IPS-18a (cell line): ENCODE measurements around the gene DENND1B.
"Not testable (repeated sequence)": the region's sequence is repeated elsewhere in the genome, so short reads cannot be mapped to it uniquely, and the experiment has no call there.

ENCODE experiments used
- H3K27ac ChIP-seq: one replicate; pipeline ENCODE4 v1.5.1; 2013; ENCODE audit warnings: low read length
- H3K27me3 ChIP-seq: one replicate; pipeline ENCODE4 v1.6.1; 2013; ENCODE audit warnings: mild to moderate bottlenecking, low read length; ENCODE audit not compliant: control insufficient read depth, insufficient read depth
- H3K36me3 ChIP-seq: one replicate; pipeline ENCODE4 v1.6.1; 2013; ENCODE audit warnings: low read depth, low read length; ENCODE audit not compliant: control insufficient read depth
- H3K4me1 ChIP-seq: one replicate; pipeline ENCODE4 v1.6.1; 2013; ENCODE audit warnings: low read depth, low read length; ENCODE audit not compliant: control insufficient read depth
- H3K4me3 ChIP-seq: one replicate; pipeline ENCODE4 v1.5.1; 2013; ENCODE audit warnings: low read length
- H3K9ac ChIP-seq: one replicate; pipeline ENCODE4 v1.6.1; 2013; ENCODE audit warnings: mild to moderate bottlenecking, low read length, moderate library complexity
- H3K9me3 ChIP-seq: one replicate; pipeline ENCODE4 v1.6.1; 2013; ENCODE audit warnings: low read depth, low read length; ENCODE audit not compliant: control insufficient read depth

DENND1B gene

GRCh38 chr1:197737916-197738315, 37.4 kb downstream of the DENND1B start:
- Histone ChIP-seq H3K9me3 (no peaks in the 10 kb centered on the region), H3K4me1 (peaks cover 6% of the 10 kb centered on the region), H3K27me3 (no peaks in the 10 kb centered on the region), H3K36me3 (no peaks in the 10 kb centered on the region), H3K4me3 (no peak overlapping the region), H3K27ac (no peak overlapping the region), H3K9ac (no peak overlapping the region)

DNA sequence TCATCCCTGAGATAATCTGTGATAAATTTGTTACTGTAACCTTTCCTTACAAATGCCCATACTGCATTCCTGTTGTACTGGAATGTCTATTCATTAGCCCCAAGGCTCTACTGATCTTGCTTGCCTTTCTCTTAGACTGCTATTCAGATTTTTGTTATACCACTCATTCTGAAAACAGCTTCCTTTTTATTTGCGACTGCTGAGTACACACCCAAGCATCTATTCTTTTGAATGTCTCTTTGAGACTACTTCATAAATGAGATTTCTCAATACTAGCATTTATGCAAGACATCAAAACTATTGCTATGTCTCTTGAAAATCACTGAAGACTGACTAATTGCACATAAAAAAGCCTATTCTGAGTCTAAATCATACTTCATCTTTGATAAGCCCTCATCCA, 38.6 kb downstream of the DENND1B start:
- Histone ChIP-seq H3K9ac (no peak overlapping the region), H3K36me3 (no peaks in the 10 kb centered on the region), H3K4me3 (no peak overlapping the region), H3K9me3 (no peaks in the 10 kb centered on the region), H3K4me1 (peaks cover 6% of the 10 kb centered on the region), H3K27ac (no peak overlapping the region), H3K27me3 (no peaks in the 10 kb centered on the region)

DNA sequence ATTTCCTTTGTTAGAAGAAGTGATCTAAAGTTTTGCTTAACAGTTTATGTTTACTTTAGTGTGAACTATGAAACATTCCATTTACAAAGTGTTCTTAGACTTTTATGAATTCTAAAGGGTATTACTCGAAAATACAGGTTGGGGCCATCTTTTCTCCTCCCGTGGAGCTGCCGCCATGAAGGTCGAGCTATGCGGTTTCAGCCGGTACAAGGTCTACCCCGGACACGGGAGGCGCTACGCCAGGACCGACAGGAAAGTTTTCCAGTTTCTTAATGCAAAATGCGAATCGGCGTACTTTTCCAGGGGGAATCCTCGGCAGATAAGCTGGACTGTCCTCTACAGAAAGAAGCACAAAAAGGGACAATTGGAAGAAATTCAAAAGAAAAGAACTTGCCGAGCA, 39.8 kb downstream of the DENND1B start:
- no peak overlapping the region for H3K27ac ChIP-seq
- H3K36me3 ChIP-seq, result no peaks in the 10 kb centered on the region
- H3K4me3 ChIP-seq, result no peak overlapping the region
- H3K27me3 ChIP-seq, result no peaks in the 10 kb centered on the region
- H3K4me1 ChIP-seq, result peaks cover 6% of the 10 kb centered on the region
- H3K9ac ChIP-seq, result no peak overlapping the region
- no peaks in the 10 kb centered on the region for H3K9me3 ChIP-seq

- H3K4me1 ChIP-seq, result peaks cover 6% of the 10 kb centered on the region
- H3K4me3 ChIP-seq, result no peak overlapping the region
Observed at GRCh38 chr1:197733324-197733723, 42.0 kb downstream of the DENND1B start.

GRCh38 chr1:197732187-197732586, 43.1 kb downstream of the DENND1B start:
- peaks cover 6% of the 10 kb centered on the region for H3K4me1 ChIP-seq
- H3K9ac ChIP-seq, result no peak overlapping the region
- H3K27ac ChIP-seq, result no peak overlapping the region
- H3K36me3 ChIP-seq, result no peaks in the 10 kb centered on the region
- no peaks in the 10 kb centered on the region for H3K9me3 ChIP-seq
- no peaks in the 10 kb centered on the region for H3K27me3 ChIP-seq
- H3K4me3 ChIP-seq, result no peak overlapping the region

More at GRCh38 chr1:197733324-197733723, 42.0 kb downstream of the DENND1B start:
- Histone ChIP-seq H3K9me3 (no peaks in the 10 kb centered on the region), H3K9ac (no peak overlapping the region), H3K36me3 (no peaks in the 10 kb centered on the region), H3K27ac (no peak overlapping the region), H3K27me3 (no peaks in the 10 kb centered on the region)

- Histone ChIP-seq H3K27ac (no peak overlapping the region), H3K4me1 (peaks cover 6% of the 10 kb centered on the region), H3K9ac (no peak overlapping the region), H3K27me3 (no peaks in the 10 kb centered on the region), H3K36me3 (no peaks in the 10 kb centered on the region), H3K4me3 (no peak overlapping the region), H3K9me3 (no peaks in the 10 kb centered on the region)
Observed at GRCh38 chr1:197731449-197731848, 43.8 kb downstream of the DENND1B start.

DNA sequence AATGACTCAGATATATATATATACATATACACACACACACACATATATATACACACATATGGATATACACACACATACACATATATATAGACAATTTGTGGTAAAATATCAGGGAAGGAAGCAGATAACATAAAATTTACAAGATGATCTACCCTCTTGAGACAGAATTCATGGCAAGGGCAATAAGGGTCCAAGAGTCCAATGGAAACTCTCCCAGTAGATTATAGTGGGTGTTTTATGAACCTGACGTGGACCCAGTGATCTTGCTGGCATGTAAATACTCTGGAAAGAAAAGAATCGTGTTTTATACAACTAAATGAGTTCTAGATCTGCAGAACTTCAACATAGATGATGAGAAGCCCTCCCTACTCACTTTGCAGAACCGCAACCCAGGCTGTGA, 49.3 kb downstream of the DENND1B start:
- H3K36me3 ChIP-seq, result no peaks in the 10 kb centered on the region
- no peak overlapping the region for H3K27ac ChIP-seq

DNA sequence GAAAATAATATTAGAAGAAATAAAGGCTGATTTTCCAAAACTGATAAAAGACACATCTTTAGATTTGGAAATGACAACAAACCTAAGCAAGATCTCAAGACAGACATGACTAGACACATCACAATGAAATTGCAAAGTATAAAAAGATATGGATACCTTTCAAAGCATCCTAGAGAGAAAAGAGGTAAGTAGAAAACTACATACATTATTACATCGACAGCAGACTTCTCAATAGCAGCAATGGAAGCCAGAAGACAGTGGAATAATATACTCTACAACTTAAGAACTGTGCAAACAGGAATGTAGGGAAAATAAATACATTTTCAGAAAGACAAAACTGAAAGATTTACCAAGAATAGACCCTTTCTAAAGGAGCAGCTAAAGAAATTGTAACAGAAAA, 50.2 kb downstream of the DENND1B start:
- H3K9me3 ChIP-seq, result peaks cover 7% of the 10 kb centered on the region
- H3K27ac ChIP-seq, result no peak overlapping the region
- H3K27me3 ChIP-seq, result no peaks in the 10 kb centered on the region
- no peak overlapping the region for H3K9ac ChIP-seq
- H3K4me3 ChIP-seq, result no peak overlapping the region
- no peaks in the 10 kb centered on the region for H3K36me3 ChIP-seq
- no peaks in the 10 kb centered on the region for H3K4me1 ChIP-seq

More for the DNA sequence above, 49.3 kb downstream of the DENND1B start:
- Histone ChIP-seq H3K27me3 (no peaks in the 10 kb centered on the region), H3K9ac (no peak overlapping the region), H3K4me3 (no peak overlapping the region), H3K9me3 (peaks cover 7% of the 10 kb centered on the region), H3K4me1 (no peaks in the 10 kb centered on the region)

- no peak overlapping the region for H3K9ac ChIP-seq
- H3K4me3 ChIP-seq, result no peak overlapping the region
- H3K4me1 ChIP-seq, result no peaks in the 10 kb centered on the region
- H3K27ac ChIP-seq, result no peak overlapping the region
- H3K36me3 ChIP-seq, result no peaks in the 10 kb centered on the region
- no peaks in the 10 kb centered on the region for H3K9me3 ChIP-seq
- H3K27me3 ChIP-seq, result no peaks in the 10 kb centered on the region
Observed at GRCh38 chr1:197715806-197716205, 59.5 kb downstream of the DENND1B start.

DNA sequence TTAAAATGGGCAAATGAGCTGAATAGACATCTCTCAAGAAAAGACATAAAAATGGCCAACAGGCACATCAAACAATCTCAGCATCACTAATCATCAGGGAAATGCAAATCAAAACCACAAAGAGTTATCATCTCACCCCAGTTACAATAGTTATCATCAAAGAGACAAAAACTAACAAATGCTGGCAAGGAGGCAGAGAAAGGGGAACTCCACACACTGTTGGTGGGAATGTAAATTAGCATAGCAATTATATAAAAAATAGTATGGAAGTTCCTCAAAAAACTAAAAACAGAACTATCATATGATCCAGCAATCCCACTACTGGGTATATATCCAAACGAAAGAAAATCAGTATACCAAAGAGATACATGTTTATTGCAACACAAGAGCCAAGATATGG, 68.7 kb downstream of the DENND1B start:
- Histone ChIP-seq H3K9me3 (no peaks in the 10 kb centered on the region), H3K27me3 (no peaks in the 10 kb centered on the region), H3K9ac (no peak overlapping the region), H3K27ac (no peak overlapping the region), H3K4me3 (no peak overlapping the region), H3K36me3 (no peaks in the 10 kb centered on the region), H3K4me1 (no peaks in the 10 kb centered on the region)

- H3K9me3 ChIP-seq, result no peaks in the 10 kb centered on the region
- no peaks in the 10 kb centered on the region for H3K36me3 ChIP-seq
- H3K9ac ChIP-seq, result no peak overlapping the region
- H3K4me1 ChIP-seq, result no peaks in the 10 kb centered on the region
- H3K27me3 ChIP-seq, result no peaks in the 10 kb centered on the region
- H3K27ac ChIP-seq, result no peak overlapping the region
- H3K4me3 ChIP-seq, result no peak overlapping the region
Observed at GRCh38 chr1:197705941-197706340, 69.3 kb downstream of the DENND1B start.

- H3K4me3 ChIP-seq, H3K27me3 ChIP-seq, H3K36me3 ChIP-seq, H3K27ac ChIP-seq, H3K9ac ChIP-seq, H3K9me3 ChIP-seq, H3K4me1 ChIP-seq: not testable (repeated sequence)
Observed at GRCh38 chr1:197700688-197701087, 74.6 kb downstream of the DENND1B start.
